ENCODE measurements around the gene TENT5A.

Gene TENT5A

GRCh38 chr6:81767163-81767891 is 14.8 kb upstream of the TENT5A start:
- no peak overlapping the region for H3K4me3 ChIP-seq (ENCODE audit: low read depth, low read length)
- no peak for DNase-seq (ENCODE audit: low read depth)
- TF ChIP-seq CTCF (IDR thresholded peaks at IDR 0.05; ENCODE audit: control insufficient read depth, extremely low read depth, insufficient read depth) = no peak

- TF ChIP-seq CTCF (IDR thresholded peaks at IDR 0.05; ENCODE audit: control insufficient read depth, extremely low read depth, insufficient read depth) = no peak
- no peak for DNase-seq (ENCODE audit: low read depth)
- no peak overlapping the region for H3K4me3 ChIP-seq (ENCODE audit: low read depth, low read length)
These were observed 14.1 kb upstream of the TENT5A start for GRCh38 chr6:81766482-81767069.

GRCh38 chr6:81764531-81764930 is 12.1 kb upstream of the TENT5A start:
- H3K4me3 ChIP-seq (ENCODE audit: low read depth, low read length) = no peak overlapping the region
- no peak for DNase-seq (ENCODE audit: low read depth)
- no peak for TF ChIP-seq CTCF (IDR thresholded peaks at IDR 0.05; ENCODE audit: control insufficient read depth, extremely low read depth, insufficient read depth)

GRCh38 chr6:81763968-81764367 is 11.5 kb upstream of the TENT5A start:
- no peak for DNase-seq (ENCODE audit: low read depth)
- no peak overlapping the region for H3K4me3 ChIP-seq (ENCODE audit: low read depth, low read length)
- no peak for TF ChIP-seq CTCF (IDR thresholded peaks at IDR 0.05; ENCODE audit: control insufficient read depth, extremely low read depth, insufficient read depth)

- no peak overlapping the region for H3K4me3 ChIP-seq (ENCODE audit: low read depth, low read length)
- DNase-seq (ENCODE audit: low read depth) = no peak
- no peak for TF ChIP-seq CTCF (IDR thresholded peaks at IDR 0.05; ENCODE audit: control insufficient read depth, extremely low read depth, insufficient read depth)
These were observed 10.6 kb upstream of the TENT5A start for GRCh38 chr6:81763051-81763450.

- no peak overlapping the region for H3K4me3 ChIP-seq (ENCODE audit: low read depth, low read length)
- DNase-seq (ENCODE audit: low read depth) = no peak
- TF ChIP-seq CTCF (IDR thresholded peaks at IDR 0.05; ENCODE audit: control insufficient read depth, extremely low read depth, insufficient read depth) = no peak
These were observed 10.1 kb upstream of the TENT5A start for GRCh38 chr6:81762606-81763005.

GRCh38 chr6:81762132-81762531 is 9.7 kb upstream of the TENT5A start:
- no peak for TF ChIP-seq CTCF (IDR thresholded peaks at IDR 0.05; ENCODE audit: control insufficient read depth, extremely low read depth, insufficient read depth)
- DNase-seq (ENCODE audit: low read depth) = no peak

More at GRCh38 chr6:81762132-81762531, 9.7 kb upstream of the TENT5A start:
- no peak overlapping the region for H3K4me3 ChIP-seq (ENCODE audit: low read depth, low read length)

Data from LNCaP clone FGC (cell line).